NCI-H1417 treated with DMSO at 0.1 percent for 48 hours (cell line): ENCODE measurements around the gene ABCB8.
"Not testable (repeated sequence)": the region's sequence is repeated elsewhere in the genome, so short reads cannot be mapped to it uniquely, and the experiment has no call there.

Experiments used
- DNase-seq: peaks from one replicate; lab custom pipeline; 2025; lab: John Stamatoyannopoulos, UW

ABCB8 gene

DNA sequence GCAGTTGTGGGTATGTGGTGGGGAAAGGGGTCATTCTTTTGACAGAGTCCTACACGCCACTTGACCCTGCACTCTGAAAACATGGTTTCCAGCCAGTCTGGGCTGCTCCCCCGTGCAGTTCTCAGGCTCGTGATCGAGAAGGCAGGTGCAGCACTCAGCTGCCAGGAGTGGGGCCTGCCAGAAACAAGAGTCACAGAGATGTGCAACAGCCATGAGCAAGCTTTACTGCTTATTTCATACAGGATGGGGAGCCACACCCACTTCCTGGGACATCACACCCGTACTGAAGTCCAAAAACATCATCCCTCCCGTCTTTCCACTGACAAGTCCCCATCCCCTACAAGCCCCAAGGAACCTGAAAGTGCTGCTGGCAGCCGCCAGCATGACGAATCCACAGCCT is 13.3 kb upstream of the ABCB8 start:
- DNase-seq: no peak

- no peak for DNase-seq
Measured at GRCh38 chr7:151015967-151016366, 12.3 kb upstream of the ABCB8 start.

- no peak for DNase-seq
Measured at GRCh38 chr7:151016505-151016904, 11.7 kb upstream of the ABCB8 start.

- DNase-seq: no peak
Measured at GRCh38 chr7:151016942-151017341, 11.3 kb upstream of the ABCB8 start.

GRCh38 chr7:151017370-151017952 is 10.8 kb upstream of the ABCB8 start:
- no peak for DNase-seq

GRCh38 chr7:151017953-151018420 is 10.3 kb upstream of the ABCB8 start:
- DNase-seq: peak; percentile 48

DNA sequence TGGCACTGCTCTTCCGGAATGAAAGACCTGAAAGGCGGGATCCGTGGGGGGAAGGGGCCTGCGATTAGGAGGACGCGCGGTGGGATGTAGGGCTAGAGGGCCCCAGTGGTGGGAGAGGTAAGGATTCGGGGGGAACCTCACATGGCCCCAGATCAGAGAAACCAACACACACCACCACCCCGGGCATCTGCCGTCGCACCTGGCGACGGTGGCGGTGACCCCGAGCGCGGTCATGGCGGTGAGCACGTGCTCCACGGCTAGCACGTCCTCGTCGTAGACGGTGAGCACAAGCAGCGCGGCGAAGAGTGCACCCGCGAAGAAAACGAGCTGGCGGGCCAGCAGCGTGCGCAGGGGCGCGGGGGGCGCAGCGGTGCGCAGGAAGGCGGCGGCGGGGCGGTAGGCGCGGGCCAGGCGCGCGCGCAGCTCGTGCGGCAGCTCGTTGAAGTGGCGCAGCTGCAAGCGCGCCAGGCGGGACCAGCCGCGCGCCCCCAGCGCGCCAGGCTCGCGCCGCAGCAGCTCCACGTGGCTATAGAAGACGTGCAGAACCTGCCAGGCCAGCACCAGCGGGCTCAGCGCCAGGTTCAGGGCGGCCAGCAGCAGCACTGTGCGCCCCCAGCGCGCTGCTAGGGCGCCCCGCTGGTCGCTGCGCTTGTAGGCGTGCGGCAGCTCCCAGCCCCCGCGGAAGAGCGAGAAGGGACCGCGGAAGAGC is 9.7 kb upstream of the ABCB8 start:
- peak; percentile 65 for DNase-seq

- no peak for DNase-seq
Measured at GRCh38 chr7:151019130-151019447, 9.2 kb upstream of the ABCB8 start.

GRCh38 chr7:151020231-151020630 is 8.0 kb upstream of the ABCB8 start:
- no peak for DNase-seq

DNA sequence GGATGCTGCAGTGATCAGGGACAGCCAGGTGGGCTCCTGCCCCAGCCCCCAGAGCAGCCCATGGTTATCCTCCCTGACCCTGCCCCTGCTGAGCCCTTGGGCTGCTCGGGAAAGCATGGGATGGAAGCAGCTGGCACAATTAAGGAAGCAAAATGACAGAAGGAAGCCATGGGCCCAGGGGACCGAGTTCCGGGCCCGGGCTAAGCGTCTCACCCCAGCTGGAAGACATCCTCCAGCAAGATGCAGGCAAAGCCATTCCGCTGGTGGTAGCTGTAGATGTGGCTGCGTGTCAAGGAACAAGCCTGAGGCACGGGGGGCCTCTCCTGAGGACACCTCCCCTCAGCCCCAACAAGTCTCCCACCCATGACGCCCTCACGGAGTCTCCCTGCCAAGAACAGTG is 5.0 kb upstream of the ABCB8 start:
- no peak for DNase-seq

DNA sequence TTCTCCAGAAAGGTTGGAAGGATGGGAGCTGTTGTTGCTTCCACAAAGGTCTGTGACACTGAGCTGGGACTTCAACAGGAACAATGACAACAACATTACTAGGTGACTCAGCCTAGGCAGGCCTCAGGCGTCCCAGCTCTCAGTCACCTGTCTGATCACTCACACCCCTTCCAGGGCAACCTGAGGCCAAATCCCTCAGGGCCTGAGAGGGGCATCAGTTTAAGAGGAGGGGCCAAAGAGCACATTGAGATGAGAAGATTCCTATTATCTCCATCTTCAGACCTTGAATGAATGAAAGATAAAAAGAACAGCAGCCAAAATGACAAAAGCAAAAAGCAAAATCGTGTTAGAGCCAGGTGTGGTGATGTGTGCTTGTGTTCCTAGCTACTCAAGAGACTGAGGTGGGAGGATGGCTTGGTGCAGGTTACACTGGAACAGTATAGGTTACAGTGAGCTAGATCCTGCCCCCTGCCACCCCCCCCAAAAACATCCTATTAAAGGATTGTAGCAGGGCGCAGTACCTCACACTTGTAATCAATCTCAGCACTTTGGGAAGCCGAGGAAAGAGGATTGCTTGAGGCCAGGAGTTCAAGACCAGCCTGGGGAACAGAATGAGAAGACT is 3.7 kb upstream of the ABCB8 start, which contains the start of gene ATG9B:
TSS of gene ATG9B (minus strand) at position 60 of the 622 bp plus-strand sequence. CDS start 71 bp downstream, outside the sequence.
- DNase-seq: no peak

GRCh38 chr7:151025924-151026671 is 2.2 kb upstream of the ABCB8 start:
- no peak for DNase-seq

DNA sequence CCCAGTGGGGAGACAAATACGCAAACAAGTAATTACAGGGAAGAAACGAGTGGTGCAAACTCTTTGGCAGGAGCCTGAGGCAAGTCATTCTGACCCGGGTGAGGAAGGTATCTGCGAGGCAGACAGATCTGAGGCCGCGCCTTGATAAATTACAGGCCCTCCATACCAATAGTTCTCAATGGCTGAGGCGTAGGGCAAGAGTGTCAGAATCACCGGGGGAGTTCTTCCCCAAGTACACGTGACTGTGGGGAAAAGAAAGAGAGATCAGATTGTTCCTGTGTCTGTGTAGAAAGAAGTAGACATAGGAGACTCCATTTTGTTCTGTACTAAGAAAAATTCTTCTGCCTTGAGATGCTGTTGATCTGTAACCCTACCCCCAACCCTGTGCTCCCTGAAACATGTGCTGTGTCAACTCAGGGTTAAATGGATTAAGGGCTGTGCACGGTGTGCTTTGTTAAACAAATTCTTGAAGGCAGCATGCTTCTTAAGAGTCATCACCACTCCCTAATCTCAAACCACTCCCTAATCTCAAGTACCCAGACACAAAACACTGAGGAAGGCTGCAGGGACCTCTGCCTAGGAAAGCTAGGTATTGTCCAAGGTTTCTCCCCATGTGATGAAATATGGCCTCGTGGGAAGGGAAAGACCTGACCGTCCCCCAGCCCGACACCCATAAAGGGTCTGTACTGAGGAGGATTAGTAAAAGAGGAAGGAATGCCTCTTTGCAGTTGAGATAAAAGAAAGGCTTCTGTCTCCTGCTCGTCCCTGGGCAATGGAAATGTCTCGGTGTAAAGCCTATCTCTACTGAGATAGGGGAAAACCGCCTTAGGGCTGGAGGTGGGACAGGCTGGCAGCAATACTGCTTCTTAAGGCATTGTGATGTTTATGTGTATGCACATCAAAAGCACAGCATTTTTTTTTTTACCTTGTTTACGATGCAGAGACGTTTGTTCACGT is 1.2 kb upstream of the ABCB8 start:
- not testable (repeated sequence) for DNase-seq

GRCh38 chr7:151027728-151028130 is 521 bp upstream of the ABCB8 start:
- not testable (repeated sequence) for DNase-seq

GRCh38 chr7:151028948-151029501 is 775 bp downstream of the ABCB8 start:
- DNase-seq: no peak

DNA sequence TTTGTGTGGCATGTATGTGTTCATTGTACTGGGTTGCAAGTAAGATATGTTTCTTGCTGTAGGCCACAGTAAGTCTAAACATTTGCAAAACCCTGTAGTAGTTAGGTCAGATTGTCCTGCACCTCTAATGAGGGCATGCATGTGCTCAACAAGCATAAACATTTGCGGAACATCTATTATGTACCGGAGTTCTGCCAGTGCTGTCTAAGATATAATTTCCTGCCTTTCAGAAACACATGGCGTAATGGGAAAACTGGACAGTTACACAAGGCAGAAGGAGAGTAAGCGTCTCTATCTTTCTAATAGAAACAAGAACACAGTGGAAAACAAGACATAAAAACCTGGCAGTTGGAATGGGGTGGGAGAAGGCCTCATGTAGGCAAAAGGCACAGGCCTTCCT is 2.8 kb downstream of the ABCB8 start:
- no peak for DNase-seq

- DNase-seq: no peak
Measured at GRCh38 chr7:151032936-151033863, 5.0 kb downstream of the ABCB8 start.

DNA sequence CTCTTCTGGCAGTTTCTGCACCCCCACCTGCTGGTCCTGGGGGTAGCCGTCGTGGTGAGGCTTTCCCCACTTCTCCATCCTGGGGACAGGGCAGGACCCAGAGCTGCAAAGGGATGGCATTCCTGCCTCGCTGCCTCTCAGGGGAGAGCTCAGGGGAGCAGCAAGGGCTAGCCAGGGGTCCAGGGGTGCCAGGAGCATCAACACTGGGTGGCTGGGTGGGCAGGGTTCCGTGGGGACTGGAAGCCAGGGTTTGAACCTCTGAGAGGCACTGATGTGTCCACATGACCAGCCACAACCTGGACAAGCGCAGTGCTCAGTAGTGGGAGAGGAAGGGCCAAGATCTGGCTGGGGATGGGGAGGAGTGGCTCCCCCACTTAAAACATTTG is 5.6 kb downstream of the ABCB8 start:
- DNase-seq: no peak

- no peak for DNase-seq
Measured at GRCh38 chr7:151034312-151035025, 6.2 kb downstream of the ABCB8 start.
